Nephron (organoid): ENCODE data around the gene TAOK1.

Source experiments
- H3K27ac Mint-ChIP-seq, 3 experiments: 2 replicates each; pipeline ENCODE4 v1.8.0; 2020; ENCODE audit warnings: mixed read lengths in 3 of 3, mild to moderate bottlenecking in 2 of 3, moderate library complexity in 1 of 3
- H3K27me3 Mint-ChIP-seq: 2 replicates; pipeline ENCODE4 v1.8.0; 2021; ENCODE audit warnings: low read depth, mild to moderate bottlenecking, moderate library complexity, mixed read lengths
- H3K36me3 Mint-ChIP-seq: 2 replicates; pipeline ENCODE4 v1.8.0; 2020; ENCODE audit warnings: low read depth, mixed read lengths
- H3K4me1 Mint-ChIP-seq: 2 replicates; pipeline ENCODE4 v1.8.0; 2020; ENCODE audit warnings: mixed read lengths
- H3K4me3 Mint-ChIP-seq, 3 experiments: 2 replicates each; pipeline ENCODE4 v1.8.0; 2020; ENCODE audit warnings: mild to moderate bottlenecking in 3 of 3, mixed read lengths in 3 of 3, moderate library complexity in 2 of 3
- H3K9me3 Mint-ChIP-seq: 2 replicates; pipeline ENCODE4 v1.8.0; 2020; ENCODE audit warnings: mixed read lengths
- CTCF ChIP-seq, 3 experiments: fragments of 200-600 bp; sonication (generic); IDR thresholded peaks; one replicate each; pipeline ENCODE4 v1.5.0; 2021; ENCODE audit warnings: antibody characterized with exemption in 3 of 3; ENCODE audit not compliant: unreplicated experiment in 3 of 3

TAOK1 gene

GRCh38 chr17:29565643-29566472 is 175.7 kb downstream of the TAOK1 start:
- peak in 1 of 3 experiments; percentile 20 for TF ChIP-seq CTCF (IDR thresholded peaks at IDR 0.05; ENCODE audit: unreplicated experiment in 3 of 3)
- H3K36me3 Mint-ChIP-seq = peaks cover 3% of the 10 kb centered on the region
- H3K27me3 Mint-ChIP-seq = peaks cover 64% of the 10 kb centered on the region
- H3K4me1 Mint-ChIP-seq = peaks cover 26% of the 10 kb centered on the region
- H3K4me3 Mint-ChIP-seq = peak overlapping the region; percentile 75 to 78 (median 76)
- H3K27ac Mint-ChIP-seq = peak overlapping the region in 1 of 3 experiments; percentile 22
- no peaks in the 10 kb centered on the region for H3K9me3 Mint-ChIP-seq

GRCh38 chr17:29566473-29567303 is 176.5 kb downstream of the TAOK1 start, which contains the start of gene ABHD15:
Gene ABHD15, minus strand, starts transcription at chr17:29567037. Its CDS starts 71 bp downstream, at chr17:29566966.
- Mint-ChIP-seq H3K27me3 (peaks cover 63% of the 10 kb centered on the region), H3K4me1 (peaks cover 33% of the 10 kb centered on the region), H3K4me3 (peak within 1 kb of the TSS; percentile 92 to 96 (median 95)), H3K36me3 (peaks cover 6% of the 10 kb centered on the region), H3K27ac (peak within 1 kb of the TSS in 2 of 3 experiments; percentile 22 to 38), H3K9me3 (no peaks in the 10 kb centered on the region)
- no peak for TF ChIP-seq CTCF (IDR thresholded peaks at IDR 0.05; ENCODE audit: unreplicated experiment in 3 of 3)

DNA sequence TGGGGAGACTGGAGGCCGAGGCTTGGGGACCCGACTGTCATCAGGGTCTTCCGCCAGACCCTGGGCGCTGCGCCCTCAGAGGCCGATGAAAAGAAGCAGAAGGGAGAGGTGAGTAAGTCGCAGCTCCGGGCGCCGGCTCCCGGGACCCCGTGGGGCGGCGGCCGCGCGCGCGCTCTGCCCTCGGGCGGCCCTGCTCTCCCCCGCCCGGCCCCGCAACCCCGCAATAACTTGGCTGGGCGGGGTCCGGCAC is 177.1 kb downstream of the TAOK1 start:
- Mint-ChIP-seq H3K9me3 (no peaks in the 10 kb centered on the region), H3K27ac (peak overlapping the region in 1 of 3 experiments; percentile 38), H3K4me3 (peak overlapping the region; percentile 75 to 96 (median 95)), H3K27me3 (peaks cover 57% of the 10 kb centered on the region), H3K36me3 (peaks cover 6% of the 10 kb centered on the region), H3K4me1 (peaks cover 29% of the 10 kb centered on the region)
- no peak for TF ChIP-seq CTCF (IDR thresholded peaks at IDR 0.05; ENCODE audit: unreplicated experiment in 3 of 3)

GRCh38 chr17:29567554-29568330 is 177.6 kb downstream of the TAOK1 start:
- H3K27ac Mint-ChIP-seq = peak overlapping the region; percentile 79 to 97 (median 94)
- peaks cover 29% of the 10 kb centered on the region for H3K4me1 Mint-ChIP-seq
- peak overlapping the region; percentile 92 to 96 (median 95) for H3K4me3 Mint-ChIP-seq
- H3K9me3 Mint-ChIP-seq = no peaks in the 10 kb centered on the region
- peak in 2 of 3 experiments; percentile 27 to 28 for TF ChIP-seq CTCF (IDR thresholded peaks at IDR 0.05; ENCODE audit: unreplicated experiment in 3 of 3)
- H3K27me3 Mint-ChIP-seq = peaks cover 52% of the 10 kb centered on the region
- H3K36me3 Mint-ChIP-seq = peaks cover 6% of the 10 kb centered on the region

DNA sequence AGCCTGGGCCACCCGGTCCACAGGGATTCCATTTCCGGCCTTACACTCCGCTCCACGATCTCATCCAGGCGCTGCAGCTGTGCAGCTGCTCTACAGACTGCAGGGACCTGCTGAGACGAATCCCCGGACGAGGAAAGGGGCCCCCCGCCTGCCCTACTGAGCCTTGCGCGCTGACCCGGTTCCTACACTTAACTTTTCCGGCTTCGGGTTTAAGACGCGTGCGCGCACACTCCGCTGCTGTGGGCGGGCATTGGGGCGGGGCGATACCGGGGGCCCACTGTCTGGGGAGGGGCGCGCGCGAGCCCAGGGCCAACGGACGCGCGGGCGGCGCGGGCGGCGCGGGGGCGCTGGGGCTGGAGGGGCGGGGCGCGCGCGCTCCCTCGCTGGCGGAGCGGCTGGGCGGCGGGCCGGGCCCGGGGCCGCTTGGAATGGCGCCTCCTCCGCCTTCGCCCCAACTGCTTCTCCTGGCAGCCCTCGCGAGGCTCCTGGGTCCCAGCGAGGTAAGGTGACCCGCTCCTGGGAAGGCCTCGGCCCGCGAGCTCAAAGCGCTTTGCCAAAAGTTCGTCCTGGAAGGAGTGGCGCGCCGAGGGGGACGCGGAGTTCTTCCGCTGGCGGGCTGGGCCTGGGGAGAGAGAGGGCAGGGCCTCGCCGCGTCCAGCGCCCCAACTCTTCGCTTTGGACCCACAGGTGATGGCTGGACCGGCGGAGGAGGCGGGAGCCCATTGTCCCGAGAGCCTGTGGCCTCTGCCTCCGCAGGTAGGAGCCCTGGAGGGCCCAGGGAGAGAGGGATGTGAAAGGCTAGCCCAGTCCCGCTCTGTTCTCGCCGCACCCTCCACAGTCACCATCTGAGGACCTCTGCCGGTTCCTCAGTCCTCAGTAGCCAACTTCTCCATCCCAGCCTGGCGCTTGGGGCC is 178.4 kb downstream of the TAOK1 start, which contains the start of gene TP53I13:
TP53I13 (plus strand) TSS at position 371 of the 914 bp plus-strand sequence; CDS start at position 429, 58 bp downstream.
- peak within 1 kb of the TSS; percentile 93 to 96 (median 96) for H3K4me3 Mint-ChIP-seq
- peaks cover 35% of the 10 kb centered on the region for H3K4me1 Mint-ChIP-seq

More for the DNA sequence above, 178.4 kb downstream of the TAOK1 start, which contains the start of gene TP53I13:
- Mint-ChIP-seq H3K27me3 (peaks cover 48% of the 10 kb centered on the region), H3K27ac (peak within 1 kb of the TSS; percentile 79 to 97 (median 94)), H3K36me3 (peaks cover 6% of the 10 kb centered on the region), H3K9me3 (no peaks in the 10 kb centered on the region)
- TF ChIP-seq CTCF (IDR thresholded peaks at IDR 0.05; ENCODE audit: unreplicated experiment in 3 of 3) = no peak
